H1 (cell line): Measurements from ENCODE around the gene ZMAT5. TPM values are rescaled to one million over a fixed set of nuclear protein-coding genes. Genes with fewer than 3 reads are reported as not detected.

Experiments
- CTCF ChIA-PET: fragments of 300-600 bp; sonication (Branson Sonifier 250); formaldehyde crosslinking; loops from one replicate; lab custom pipeline; 2021; ENCODE audit not compliant: partially characterized antibody; lab: Charles Lee
- POLR2A ChIA-PET: fragments of 300-600 bp; sonication (Branson Sonifier 250); formaldehyde crosslinking; loops from one replicate; lab custom pipeline; 2021; ENCODE audit warnings: inconsistent platforms; ENCODE audit not compliant: partially characterized antibody; lab: Charles Lee
- DNase-seq, 2 experiments: peaks; one replicate each; pipeline versions ENCODE4 v3.0.0 to v3.0.0-alpha.2; 2010 to 2022; ENCODE audit warnings: low spot score in 2 of 2, low read depth in 1 of 2, mixed read lengths in 1 of 2
- FAIRE-seq: peaks from 2 replicates; lab custom pipeline; 2011; peaks lifted over from hg19 to GRCh38; lab: Jason Lieb, UNC
- H2AFZ ChIP-seq: 2 replicates; pipeline ENCODE4 v1.8.1; 2012; ENCODE audit warnings: low read length, inconsistent platforms
- H2AK5ac ChIP-seq: 2 replicates; pipeline ENCODE4 v1.6.1; 2013; ENCODE audit warnings: low read depth, low read length
- H2BK120ac ChIP-seq: replicated peaks from 2 replicates; pipeline ENCODE3; 2013; ENCODE audit warnings: low read depth, low read length, inconsistent platforms
- H2BK12ac ChIP-seq: 2 replicates; pipeline ENCODE4 v1.6.1; 2013; ENCODE audit warnings: low read depth, low read length
- H2BK15ac ChIP-seq: 2 replicates; pipeline ENCODE4 v1.6.1; 2013; ENCODE audit warnings: low read length
- H2BK20ac ChIP-seq: 2 replicates; pipeline ENCODE4 v1.6.1; 2013; ENCODE audit warnings: low read length
- H2BK5ac ChIP-seq: 2 replicates; pipeline ENCODE4 v1.6.1; 2013; ENCODE audit warnings: low read depth, low read length
- H3K14ac ChIP-seq: 2 replicates; pipeline ENCODE4 v1.6.1; 2013; ENCODE audit warnings: inconsistent platforms; ENCODE audit not compliant: insufficient read length
- H3K18ac ChIP-seq: 2 replicates; pipeline ENCODE4 v1.6.1; 2013; ENCODE audit warnings: low read length; ENCODE audit errors: extremely low read depth
- H3K23ac ChIP-seq: 2 replicates; pipeline ENCODE4 v1.6.1; 2013; ENCODE audit warnings: inconsistent platforms; ENCODE audit not compliant: insufficient read length
- H3K23me2 ChIP-seq: 2 replicates; pipeline ENCODE4 v1.6.1; 2013; ENCODE audit warnings: low read depth, low read length
- H3K27ac ChIP-seq: 2 replicates; pipeline ENCODE4 v1.6.1; 2011; ENCODE audit warnings: low read depth, low read length, inconsistent platforms
- H3K27me3 ChIP-seq, 4 experiments: replicated peaks in 1 of 4; 1 replicate in 1 of 4; 2 replicates in 3 of 4; pipeline versions ENCODE4 v1.6.1 to v1.8.1; 2011 to 2013; ENCODE audit warnings: low read length in 3 of 4, mild to moderate bottlenecking in 3 of 4, inconsistent platforms in 2 of 4, mixed read lengths in 2 of 4, moderate library complexity in 1 of 4; ENCODE audit not compliant: control insufficient read depth in 3 of 4, insufficient read depth in 3 of 4; ENCODE audit errors: extremely low read depth in 1 of 4
- H3K36me3 ChIP-seq, 4 experiments: 2 replicates each; pipeline versions ENCODE4 v1.6.1 to v1.8.1; 2011 to 2013; ENCODE audit warnings: mild to moderate bottlenecking in 4 of 4, low read length in 3 of 4, moderate library complexity in 2 of 4, control low read depth in 1 of 4, inconsistent platforms in 1 of 4; ENCODE audit not compliant: insufficient read depth in 4 of 4, control insufficient read depth in 2 of 4
- H3K4ac ChIP-seq: replicated peaks from 2 replicates; pipeline ENCODE3; 2013; ENCODE audit warnings: low read length, low read depth, mixed read lengths, inconsistent platforms; ENCODE audit not compliant: insufficient read length
- H3K4me1 ChIP-seq, 4 experiments: replicated peaks in 1 of 4; 1 replicate in 1 of 4; 2 replicates in 3 of 4; pipeline versions ENCODE4 v1.6.1 to v1.8.1; 2011 to 2013; ENCODE audit warnings: low read length in 3 of 4, inconsistent platforms in 2 of 4, mixed read lengths in 1 of 4; ENCODE audit not compliant: insufficient read depth in 4 of 4, control insufficient read depth in 3 of 4
- H3K4me2 ChIP-seq, 2 experiments: 2 replicates each; pipeline versions ENCODE4 v1.6.1 to v1.8.1; 2011 to 2013; ENCODE audit warnings: low read depth in 2 of 2, low read length in 2 of 2, control low read depth in 1 of 2, inconsistent platforms in 1 of 2, mild to moderate bottlenecking in 1 of 2; ENCODE audit not compliant: insufficient read depth in 1 of 2
- H3K4me3 ChIP-seq, 4 experiments: fragments of 200-600, 300-600 bp in 1 of 4; sonication (generic), shearing (Covaris generic), sonication (Bioruptor Twin) in 1 of 4; 2 replicates each; pipeline versions ENCODE4 v1.5.1 to v1.8.1; 2011 to 2016; ENCODE audit warnings: low read length in 4 of 4, low read depth in 3 of 4, control low read depth in 2 of 4, inconsistent platforms in 2 of 4, mild to moderate bottlenecking in 2 of 4, mixed read lengths in 1 of 4, moderate library complexity in 1 of 4; ENCODE audit not compliant: insufficient read depth in 2 of 4; ENCODE audit errors: extremely low read depth in 1 of 4
- H3K56ac ChIP-seq: replicated peaks from 2 replicates; pipeline ENCODE3; 2013; ENCODE audit warnings: low read depth, mild to moderate bottlenecking, mixed read lengths, low read length, inconsistent platforms; ENCODE audit not compliant: insufficient read length
- H3K79me1 ChIP-seq: 2 replicates; pipeline ENCODE4 v1.6.1; 2013; ENCODE audit warnings: low read depth, low read length, control low read depth
- H3K79me2 ChIP-seq, 2 experiments: 2 replicates each; pipeline versions ENCODE4 v1.6.1 to v1.8.1; 2012 to 2013; ENCODE audit warnings: low read length in 2 of 2, mild to moderate bottlenecking in 2 of 2, inconsistent platforms in 1 of 2; ENCODE audit not compliant: insufficient read depth in 2 of 2, control insufficient read depth in 1 of 2
- H3K9ac ChIP-seq, 4 experiments: replicated peaks in 1 of 4; 1 replicate in 1 of 4; 2 replicates in 3 of 4; pipeline versions ENCODE4 v1.6.1 to v1.8.1; 2011 to 2013; ENCODE audit warnings: low read depth in 3 of 4, low read length in 3 of 4, control low read depth in 2 of 4, mild to moderate bottlenecking in 2 of 4, moderate library complexity in 2 of 4, inconsistent platforms in 1 of 4; ENCODE audit errors: extremely low read depth in 1 of 4
- H3K9me3 ChIP-seq, 2 experiments: 2 replicates each; pipeline versions ENCODE4 v1.6.1 to v1.8.1; 2012 to 2013; ENCODE audit warnings: mild to moderate bottlenecking in 2 of 2, moderate library complexity in 2 of 2, control low read depth in 1 of 2, inconsistent platforms in 1 of 2, low read depth in 1 of 2, low read length in 1 of 2, mixed read lengths in 1 of 2; ENCODE audit not compliant: insufficient read depth in 2 of 2
- H4K20me1 ChIP-seq, 2 experiments: replicated peaks in 1 of 2; 2 replicates each; pipeline versions ENCODE3 to v1.8.1; 2011 to 2013; ENCODE audit warnings: inconsistent platforms in 2 of 2, low read length in 2 of 2, mild to moderate bottlenecking in 1 of 2; ENCODE audit not compliant: insufficient read depth in 2 of 2, control insufficient read depth in 1 of 2
- H4K5ac ChIP-seq: 2 replicates; pipeline ENCODE4 v1.6.1; 2013; ENCODE audit warnings: low read length, low read depth, mixed read lengths, inconsistent platforms; ENCODE audit not compliant: insufficient read length
- H4K8ac ChIP-seq: 2 replicates; pipeline ENCODE4 v1.8.0; 2013; ENCODE audit warnings: mild to moderate bottlenecking, moderate library complexity, low read length, inconsistent platforms; ENCODE audit not compliant: insufficient read depth; ENCODE audit errors: extremely low read depth
- H4K91ac ChIP-seq: replicated peaks from 2 replicates; pipeline ENCODE3; 2013; ENCODE audit warnings: low read length, mixed read lengths, inconsistent platforms; ENCODE audit not compliant: insufficient read length
- EP300 ChIP-seq, 2 experiments: IDR thresholded peaks; 1 replicate in 1 of 2; 2 replicates in 1 of 2; pipeline ENCODE4 v1.6.1; 2011 to 2012; ENCODE audit warnings: low read depth in 2 of 2, low read length in 2 of 2, mild to moderate bottlenecking in 2 of 2, borderline replicate concordance in 1 of 2, inconsistent platforms in 1 of 2, moderate library complexity in 1 of 2
- SIN3A ChIP-seq, 2 experiments: IDR thresholded peaks in 1 of 2; conservative IDR thresholded peaks in 1 of 2; 2 replicates each; pipeline ENCODE4 v1.6.1; 2011 to 2012; ENCODE audit warnings: low read length in 2 of 2, improper control_type of control experiment in 1 of 2, low read depth in 1 of 2, mild to moderate bottlenecking in 1 of 2
- WGBS, 2 experiments: shearing (Covaris generic) in 1 of 2; methylation state at CpG; one replicate each; pipeline versions ENCODE4 v1.1.6 to v1.1.7; 2013 to 2015; ENCODE audit warnings: low lambda C conversion rate in 2 of 2, mixed read lengths in 2 of 2, inconsistent platforms in 1 of 2, low coverage in 1 of 2, missing lambda C conversion rate in 1 of 2; ENCODE audit not compliant: insufficient replicate concordance in 2 of 2, insufficient coverage in 1 of 2, insufficient read length in 1 of 2; ENCODE audit errors: extremely low coverage in 1 of 2, missing lambda C conversion rate in 1 of 2; 5-methylcytosine and 5-hydroxymethylcytosine counted together
- polyA plus RNA-seq, 7 experiments: library from polyadenylated mRNA; depleted of rRNA in 3 of 7; stranded (reverse) in 5 of 7; unstranded in 2 of 7; fragments of >200 nt in 5 of 7; fragments of 200-250 nt in 2 of 7; gene quantifications; 1 replicate in 5 of 7; 2 replicates in 1 of 7; 4 replicates in 1 of 7; pipeline versions ENCODE4 v1.2.1 to v1.2.3, GENCODE V29; 2011 to 2013; ENCODE audit warnings: missing spikeins in 2 of 7, mixed read lengths in 2 of 7
- total RNA-seq: library from RNA; stranded (reverse); fragmentation: NEBNext Ultra II Directional; extraction: Animal tissue kit (Norgen Biotek cat#: 25700); gene quantifications from 2 replicates; pipeline ENCODE4 v1.2.1, GENCODE V29; 2021
- TF ChIP-seq, protein P1 (sequence below): IDR thresholded peaks from 2 replicates; pipeline ENCODE4 v1.6.1; 2012; ENCODE audit warnings: inconsistent platforms

ZMAT5 gene
- total and polyA plus RNA-seq, 2 of the 8 experiments (the other 6 are each of a cell fraction or from before 2014, with no cell fraction given) = 14.0 to 38.3 TPM

GRCh38 chr22:29703569-29704195, 63.1 kb downstream of the ZMAT5 start:
- Histone ChIP-seq H3K4ac (peak overlapping the region; percentile 32), H3K18ac (peak overlapping the region; percentile 93), H2AK5ac (no peak overlapping the region), H4K91ac (peak overlapping the region; percentile 85), H3K27me3 (peaks cover 0 to 30% (median 12%) of the 10 kb centered on the region in 4 experiments; a peak in 3 of 7 replicates), H4K5ac (peak overlapping the region; percentile 77), H3K79me2 (no peaks in the 10 kb centered on the region), H3K27ac (no peak overlapping the region), H3K9ac (no peak overlapping the region), H3K23me2 (peaks cover 9% of the 10 kb centered on the region; the same call in 1 of the 2 replicates), H3K4me2 (peak overlapping the region; percentile 58 to 65), H3K9me3 (no peaks in the 10 kb centered on the region), H2BK5ac (peak overlapping the region; percentile 6; the same call in 1 of the 2 replicates), H3K4me1 (peaks cover 9 to 55% (median 47%) of the 10 kb centered on the region in 4 experiments), H2AFZ (no peak overlapping the region), H3K36me3 (no peaks in the 10 kb centered on the region), H2BK12ac (peak overlapping the region; percentile 6; the same call in 1 of the 2 replicates), H3K56ac (peak overlapping the region; percentile 30), H4K8ac (no peak overlapping the region), H2BK20ac (peak overlapping the region; percentile 43; the same call in 1 of the 2 replicates), H3K14ac (no peak overlapping the region), H2BK15ac (0 out of 2 replicates have a peak overlapping the region, but pooled peaks have one; percentile 72), H3K79me1 (no peaks in the 10 kb centered on the region), H2BK120ac (peak overlapping the region; percentile 79), H3K4me3 (peak overlapping the region in 3 of 4 experiments; percentile 16 to 42 (median 32); a peak in 5 of 8 replicates), H4K20me1 (peaks cover 5% of the 10 kb centered on the region in 2 experiments), H3K23ac (no peak overlapping the region)
- ChIA-PET CTCF (interaction anchor here (1.0 to 4.8 kb wide), 6 partner anchors 12 to 385 kb away, joined by 3 to 60 read pairs (median 10); no protein-coding TSS in a partner anchor), POLR2A (interaction anchor here (4.3 kb wide), 1 partner anchor 11 kb away, joined by 13 read pairs; no protein-coding TSS in a partner anchor)
- FAIRE-seq (no peak), DNase-seq (no peak)
- TF ChIP-seq EP300 (IDR thresholded peaks at IDR 0.05; ENCODE audit: borderline replicate concordance in 1 of 2, low read depth in 2 of 2, low read length in 2 of 2) (no peak), SIN3A (conservative IDR thresholded peaks at IDR 0.05 in 1 of 2, IDR thresholded peaks at IDR 0.05 in 1 of 2; ENCODE audit: low read depth in 1 of 2, low read length in 2 of 2) (peak in 1 of 2 experiments; percentile 3; a peak in 1 of 4 replicates)
- TF ChIP-seq, protein P1, sequence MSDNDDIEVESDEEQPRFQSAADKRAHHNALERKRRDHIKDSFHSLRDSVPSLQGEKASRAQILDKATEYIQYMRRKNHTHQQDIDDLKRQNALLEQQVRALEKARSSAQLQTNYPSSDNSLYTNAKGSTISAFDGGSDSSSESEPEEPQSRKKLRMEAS = peak; percentile 49; the same call in 1 of the 2 replicates
- WGBS, 2 experiments = 35% methylated on average over 7 of the region's 7 CpGs; no CpG with 5 or more reads in 1 of the 2 experiments
